A549 (cell line): Measurements from ENCODE around the gene NFE2L3. TPM values are rescaled to one million over a fixed set of nuclear protein-coding genes. Genes with fewer than 3 reads are reported as not detected.

Experiments
- ATAC-seq, 2 experiments: fragments of 200-7000 bp in 1 of 2; fragments of >200 bp in 1 of 2; cut with Nextera tagmentation in 1 of 2; cut with Tn5 transposase in 1 of 2; 3 replicates each; pipeline versions ENCODE4 v1.8.0 to v1.9.1; 2018 to 2020; ENCODE audit warnings: mild to moderate bottlenecking in 1 of 2, moderate library complexity in 1 of 2
- CTCF ChIA-PET: fragments of 300-600 bp; sonication (Branson Sonifier 250); formaldehyde crosslinking; extraction: SDS; loops from one replicate; lab custom pipeline; 2021; ENCODE audit warnings: antibody characterized with exemption, inconsistent platforms; lab: Yijun Ruan, JAX
- POLR2A ChIA-PET: fragments of 350-600 bp; formaldehyde crosslinking; extraction: SDS; loops from one replicate; lab custom pipeline; 2021; ENCODE audit warnings: antibody characterized with exemption, inconsistent platforms; lab: Yijun Ruan, JAX
- DNase-seq, 2 experiments: peaks; one replicate each; pipeline versions ENCODE4 v3.0.0 to v3.0.0-alpha.2; 2011 to 2016; ENCODE audit warnings: low read depth in 1 of 2, low spot score in 1 of 2
- FAIRE-seq: peaks from 2 replicates; lab custom pipeline; 2011; peaks lifted over from hg19 to GRCh38; lab: Jason Lieb, UNC
- H3K27ac ChIP-seq, 2 experiments: fragments of >200 bp; sonication (Bioruptor Twin); formaldehyde crosslinking; 3 replicates each; pipeline ENCODE4 v1.5.1; 2016 to 2017
- H3K4me1 ChIP-seq: fragments of >200 bp; sonication (Bioruptor Twin); formaldehyde crosslinking; 3 replicates; pipeline ENCODE4 v1.6.1; 2016
- H3K4me2 ChIP-seq: fragments of >200 bp; sonication (Bioruptor Twin); formaldehyde crosslinking; 3 replicates; pipeline ENCODE4 v1.6.1; 2016
- H3K4me3 ChIP-seq: fragments of >200 bp; sonication (Bioruptor Twin); formaldehyde crosslinking; 3 replicates; pipeline ENCODE4 v1.5.1; 2016
- H3K9me3 ChIP-seq: fragments of >200 bp; sonication (Bioruptor Twin); formaldehyde crosslinking; 3 replicates; pipeline ENCODE4 v1.6.1; 2016
- BHLHE40 ChIP-seq: IDR thresholded peaks from 2 replicates; pipeline ENCODE4 v1.6.1; 2012; ENCODE audit warnings: low read depth, low read length, inconsistent platforms
- CHD2 ChIP-seq: fragments of 150-350 bp; IDR thresholded peaks from 2 replicates; pipeline ENCODE4 v1.6.1; 2014; ENCODE audit warnings: low read length; ENCODE audit not compliant: partially characterized antibody
- CHD4 ChIP-seq: fragments of 200-600 bp; sonication (generic); IDR thresholded peaks from 2 replicates; pipeline ENCODE4 v1.6.1; 2016; ENCODE audit warnings: antibody characterized with exemption, mild to moderate bottlenecking, borderline replicate concordance
- EHF ChIP-seq: fragments of 250-450 bp; sonication (Bioruptor Pico); IDR thresholded peaks from 2 replicates; pipeline ENCODE4 v1.5.0; 2020; ENCODE audit warnings: mild to moderate bottlenecking
- EHMT2 ChIP-seq: fragments of 200-600 bp; sonication (generic); IDR thresholded peaks from 2 replicates; pipeline ENCODE4 v1.6.1; 2016; ENCODE audit warnings: antibody characterized with exemption, low read depth, mild to moderate bottlenecking, moderate library complexity
- EP300 ChIP-seq, 2 experiments: fragments of >200 bp; sonication (Bioruptor Twin); formaldehyde crosslinking; IDR thresholded peaks; 2 replicates in 1 of 2; 3 replicates in 1 of 2; pipeline ENCODE4 v1.6.1; 2016 to 2017
- FOSB ChIP-seq: fragments of 250-450 bp; sonication (Bioruptor Pico); IDR thresholded peaks from 2 replicates; pipeline ENCODE4 v1.5.0; 2020; ENCODE audit warnings: mild to moderate bottlenecking, moderate library complexity
- FOSL2 ChIP-seq, 2 experiments: fragments of 450-650 bp in 1 of 2; fragments of >200 bp in 1 of 2; sonication (Bioruptor Twin) in 1 of 2; formaldehyde crosslinking; IDR thresholded peaks; 2 replicates each; pipeline versions ENCODE4 v1.5.0 to v1.6.1; 2016 to 2020; ENCODE audit warnings: mild to moderate bottlenecking in 1 of 2, moderate library complexity in 1 of 2
- FOXS1 ChIP-seq: fragments of 250-450 bp; sonication (Bioruptor Pico); IDR thresholded peaks from 2 replicates; pipeline ENCODE4 v1.5.0; 2020; ENCODE audit warnings: mild to moderate bottlenecking, moderate library complexity
- HEYL ChIP-seq: fragments of 250-450 bp; sonication (Bioruptor Pico); IDR thresholded peaks from 2 replicates; pipeline ENCODE4 v1.8.0; 2021; ENCODE audit warnings: mild to moderate bottlenecking, moderate library complexity
- HOXB13 ChIP-seq: fragments of 250-450 bp; sonication (Bioruptor Pico); IDR thresholded peaks from 2 replicates; pipeline ENCODE4 v1.5.0; 2020; ENCODE audit warnings: low read depth, mild to moderate bottlenecking, moderate library complexity
- KDM5A ChIP-seq: fragments of 200-600 bp; sonication (generic); IDR thresholded peaks from 2 replicates; pipeline ENCODE4 v1.6.1; 2016; ENCODE audit warnings: antibody characterized with exemption, mild to moderate bottlenecking
- NPAS2 ChIP-seq: fragments of 250-450 bp; sonication (Bioruptor Pico); IDR thresholded peaks from 2 replicates; pipeline ENCODE4 v1.8.0; 2022; ENCODE audit warnings: mild to moderate bottlenecking, moderate library complexity, borderline replicate concordance
- NR3C1 ChIP-seq: fragments of >200 bp; sonication (Bioruptor Twin); formaldehyde crosslinking; IDR thresholded peaks from 3 replicates; pipeline ENCODE4 v1.6.1; 2017
- POLR2A ChIP-seq: IDR thresholded peaks from 2 replicates; pipeline ENCODE4 v1.6.1; 2012; ENCODE audit warnings: mild to moderate bottlenecking, low read length
- RAD21 ChIP-seq, 2 experiments: fragments of >200 bp in 1 of 2; sonication (Bioruptor Twin) in 1 of 2; formaldehyde crosslinking in 1 of 2; IDR thresholded peaks in 1 of 2; conservative IDR thresholded peaks in 1 of 2; 2 replicates in 1 of 2; 3 replicates in 1 of 2; pipeline ENCODE4 v1.6.1; 2012 to 2018; ENCODE audit warnings: inconsistent platforms in 1 of 2
- RCOR1 ChIP-seq: fragments of 150-350 bp; IDR thresholded peaks from 2 replicates; pipeline ENCODE4 v1.6.1; 2014; ENCODE audit warnings: antibody characterized with exemption, low read length, low read depth
- RNF2 ChIP-seq: fragments of 200-600 bp; sonication (generic); IDR thresholded peaks from 2 replicates; pipeline ENCODE4 v1.6.1; 2016; ENCODE audit warnings: low read depth, mild to moderate bottlenecking, antibody characterized with exemption, moderate library complexity, borderline replicate concordance
- SMC3 ChIP-seq: fragments of >200 bp; sonication (Bioruptor Twin); formaldehyde crosslinking; IDR thresholded peaks from 3 replicates; pipeline ENCODE4 v1.6.1; 2018; ENCODE audit warnings: inconsistent platforms
- SREBF2 ChIP-seq: fragments of 450-650 bp; IDR thresholded peaks from 2 replicates; pipeline ENCODE4 v1.6.1; 2014; ENCODE audit warnings: mild to moderate bottlenecking, moderate library complexity
- TP53 ChIP-seq: fragments of 250-450 bp; sonication (Bioruptor Pico); IDR thresholded peaks from 2 replicates; pipeline ENCODE4 v1.5.0; 2021; ENCODE audit warnings: mild to moderate bottlenecking, moderate library complexity
- ZFP36 ChIP-seq: fragments of 450-650 bp; IDR thresholded peaks from 2 replicates; pipeline ENCODE4 v1.6.1; 2014; ENCODE audit warnings: borderline replicate concordance; ENCODE audit not compliant: partially characterized antibody
- ZNF302 ChIP-seq: fragments of 250-450 bp; sonication (Bioruptor Pico); IDR thresholded peaks from 2 replicates; pipeline ENCODE4 v1.9.0; 2021; ENCODE audit warnings: inconsistent platforms, mild to moderate bottlenecking, moderate library complexity
- ZSCAN20 ChIP-seq: fragments of 250-450 bp; sonication (Bioruptor Pico); IDR thresholded peaks from 2 replicates; pipeline ENCODE4 v1.8.0; 2022; ENCODE audit warnings: mild to moderate bottlenecking, moderate library complexity
- WGBS: methylation state at CpG from one replicate; pipeline ENCODE4 v1.1.6; 2017; ENCODE audit errors: missing lambda C conversion rate; 5-methylcytosine and 5-hydroxymethylcytosine counted together
- polyA plus RNA-seq, 4 experiments: library from polyadenylated mRNA; depleted of rRNA in 3 of 4; stranded (reverse); fragments of >200 nt; fragmentation: RNase III in 1 of 4; extraction: RNeasy Plus Mini Kit Qiagen cat#74134 plus additional on column Dnase treatment in 1 of 4; gene quantifications; 2 replicates in 3 of 4; 3 replicates in 1 of 4; pipeline ENCODE4 v1.2.3, GENCODE V29; 2011 to 2017
- TF ChIP-seq, protein P1 (sequence below): fragments of 250-450 bp; sonication (Bioruptor Pico); IDR thresholded peaks from 2 replicates; pipeline ENCODE4 v1.5.0; 2020; ENCODE audit warnings: low read depth, mild to moderate bottlenecking, moderate library complexity
- TF ChIP-seq, protein P2 (sequence below): fragments of >200 bp; sonication (Bioruptor Twin); formaldehyde crosslinking; IDR thresholded peaks from 2 replicates; pipeline ENCODE4 v1.6.1; 2016
- TF ChIP-seq, protein P3 (sequence below): fragments of 250-450 bp; sonication (Bioruptor Pico); IDR thresholded peaks from 2 replicates; pipeline ENCODE4 v1.5.0; 2021; ENCODE audit warnings: mild to moderate bottlenecking, moderate library complexity, borderline replicate concordance
- TF ChIP-seq, protein P4 (sequence below): fragments of 150-350 bp; IDR thresholded peaks from 2 replicates; pipeline ENCODE4 v1.6.1; 2014; ENCODE audit warnings: low read depth, mild to moderate bottlenecking, low read length

The NFE2L3 gene
- polyA plus RNA-seq, 2 of the 4 experiments (the other 2 are of a cell fraction): 4.9 to 11.4 TPM

DNA sequence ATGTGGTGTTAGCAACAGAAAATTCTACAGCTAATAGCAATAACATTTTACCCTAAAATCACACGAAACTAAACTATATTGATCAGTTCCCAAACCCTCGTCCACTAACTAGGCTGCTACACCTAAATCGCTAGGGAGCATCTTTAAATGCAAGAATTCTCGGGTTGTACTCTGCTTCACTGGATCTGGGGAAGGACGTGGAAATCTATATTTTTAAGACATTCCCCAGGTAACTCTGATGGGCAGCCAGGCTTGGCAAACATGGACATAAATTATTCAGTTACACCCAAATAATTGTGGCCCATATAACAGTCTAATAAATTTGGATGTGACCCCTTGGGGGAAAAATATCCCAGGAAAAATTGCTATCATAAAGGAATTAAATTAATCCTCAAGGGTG is 36.3 kb upstream of the NFE2L3 start:
- CTCF ChIA-PET: interaction anchor here (0.8 kb wide), 1 partner anchor 16 kb away, joined by 3 read pairs; no protein-coding TSS in a partner anchor
- DNase-seq: no peak
- TF ChIP-seq, protein P1, sequence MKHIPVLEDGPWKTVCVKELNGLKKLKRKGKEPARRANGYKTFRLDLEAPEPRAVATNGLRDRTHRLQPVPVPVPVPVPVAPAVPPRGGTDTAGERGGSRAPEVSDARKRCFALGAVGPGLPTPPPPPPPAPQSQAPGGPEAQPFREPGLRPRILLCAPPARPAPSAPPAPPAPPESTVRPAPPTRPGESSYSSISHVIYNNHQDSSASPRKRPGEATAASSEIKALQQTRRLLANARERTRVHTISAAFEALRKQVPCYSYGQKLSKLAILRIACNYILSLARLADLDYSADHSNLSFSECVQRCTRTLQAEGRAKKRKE (CRISPR knock-in tag): no peak
- TF ChIP-seq ZFP36 (no peak), TP53 (CRISPR knock-in tag) (no peak), RNF2 (no peak), FOSL2 (IDR thresholded peaks at IDR 0.05) (no peak), FOSL2 (CRISPR knock-in tag; IDR thresholded peaks at IDR 0.05) (no peak), HEYL (CRISPR knock-in tag) (no peak), CHD2 (no peak), RAD21 (conservative IDR thresholded peaks at IDR 0.05 in 1 of 2, IDR thresholded peaks at IDR 0.05 in 1 of 2) (no peak), NR3C1 (no peak), KDM5A (no peak), NPAS2 (CRISPR knock-in tag) (no peak), EP300 (IDR thresholded peaks at IDR 0.05) (no peak), SREBF2 (no peak)
- TF ChIP-seq, protein P2, sequence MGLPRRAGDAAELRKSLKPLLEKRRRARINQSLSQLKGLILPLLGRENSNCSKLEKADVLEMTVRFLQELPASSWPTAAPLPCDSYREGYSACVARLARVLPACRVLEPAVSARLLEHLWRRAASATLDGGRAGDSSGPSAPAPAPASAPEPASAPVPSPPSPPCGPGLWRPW: no peak
- TF ChIP-seq, protein P3, sequence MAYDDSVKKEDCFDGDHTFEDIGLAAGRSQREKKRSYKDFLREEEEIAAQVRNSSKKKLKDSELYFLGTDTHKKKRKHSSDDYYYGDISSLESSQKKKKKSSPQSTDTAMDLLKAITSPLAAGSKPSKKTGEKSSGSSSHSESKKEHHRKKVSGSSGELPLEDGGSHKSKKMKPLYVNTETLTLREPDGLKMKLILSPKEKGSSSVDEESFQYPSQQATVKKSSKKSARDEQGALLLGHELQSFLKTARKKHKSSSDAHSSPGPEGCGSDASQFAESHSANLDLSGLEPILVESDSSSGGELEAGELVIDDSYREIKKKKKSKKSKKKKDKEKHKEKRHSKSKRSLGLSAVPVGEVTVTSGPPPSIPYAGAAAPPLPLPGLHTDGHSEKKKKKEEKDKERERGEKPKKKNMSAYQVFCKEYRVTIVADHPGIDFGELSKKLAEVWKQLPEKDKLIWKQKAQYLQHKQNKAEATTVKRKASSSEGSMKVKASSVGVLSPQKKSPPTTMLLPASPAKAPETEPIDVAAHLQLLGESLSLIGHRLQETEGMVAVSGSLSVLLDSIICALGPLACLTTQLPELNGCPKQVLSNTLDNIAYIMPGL (CRISPR knock-in tag): no peak
- TF ChIP-seq, protein P4, sequence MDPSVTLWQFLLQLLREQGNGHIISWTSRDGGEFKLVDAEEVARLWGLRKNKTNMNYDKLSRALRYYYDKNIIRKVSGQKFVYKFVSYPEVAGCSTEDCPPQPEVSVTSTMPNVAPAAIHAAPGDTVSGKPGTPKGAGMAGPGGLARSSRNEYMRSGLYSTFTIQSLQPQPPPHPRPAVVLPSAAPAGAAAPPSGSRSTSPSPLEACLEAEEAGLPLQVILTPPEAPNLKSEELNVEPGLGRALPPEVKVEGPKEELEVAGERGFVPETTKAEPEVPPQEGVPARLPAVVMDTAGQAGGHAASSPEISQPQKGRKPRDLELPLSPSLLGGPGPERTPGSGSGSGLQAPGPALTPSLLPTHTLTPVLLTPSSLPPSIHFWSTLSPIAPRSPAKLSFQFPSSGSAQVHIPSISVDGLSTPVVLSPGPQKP: no peak
- TF ChIP-seq, all 56 proteins: peak for 0
- Histone ChIP-seq H3K4me2 (no peak overlapping the region), H3K4me1 (no peaks in the 10 kb centered on the region), H3K27ac (no peak overlapping the region), H3K9me3 (no peaks in the 10 kb centered on the region), H3K4me3 (no peak overlapping the region)
- POLR2A ChIA-PET: no interaction called here
- FAIRE-seq: no peak
- ATAC-seq: no peak
- 41% methylated on average over 5 of the region's 5 CpGs for WGBS

DNA sequence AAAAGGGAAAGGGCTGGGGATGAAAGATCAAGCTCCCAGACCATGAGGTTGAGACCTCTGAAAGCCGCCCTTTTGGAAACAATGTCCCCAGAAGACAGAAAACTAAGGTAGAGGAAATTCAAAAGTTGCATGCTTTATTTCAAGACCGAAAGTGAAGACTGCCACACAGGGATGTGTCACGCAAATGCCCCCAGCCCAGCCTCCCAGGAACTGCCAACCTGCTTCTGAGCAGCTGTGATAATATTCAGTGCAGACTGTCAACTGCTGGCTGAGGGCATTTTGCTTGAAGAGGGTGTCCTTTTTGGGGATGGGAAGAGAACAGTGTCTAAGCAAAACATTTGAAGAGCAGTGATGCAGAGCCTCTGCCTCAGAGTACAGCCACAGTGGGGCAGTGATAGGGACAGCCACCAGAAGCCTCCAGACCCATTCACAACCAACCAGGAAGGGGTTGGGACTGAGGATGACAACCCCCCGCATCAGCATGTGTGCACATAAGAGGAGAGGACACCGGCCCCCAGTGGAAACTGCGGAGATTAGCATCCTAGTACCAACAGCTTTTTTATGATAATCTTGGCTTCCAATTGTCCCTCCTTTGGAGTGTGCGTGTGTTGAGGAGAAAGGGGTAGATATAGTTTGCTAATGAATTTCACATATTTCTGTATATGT is 34.7 kb upstream of the NFE2L3 start:
- Histone ChIP-seq H3K4me2 (no peak overlapping the region), H3K27ac (no peak overlapping the region), H3K9me3 (no peaks in the 10 kb centered on the region), H3K4me3 (no peak overlapping the region), H3K4me1 (no peaks in the 10 kb centered on the region)
- ChIA-PET POLR2A (no interaction called here), CTCF (interaction anchor here (1.3 kb wide), 1 partner anchor 26 kb away, joined by 6 read pairs; no protein-coding TSS in a partner anchor)
- 64% methylated on average over 6 of the region's 7 CpGs for WGBS
- ATAC-seq: peak; percentile 59 to 79; a peak in 5 of 6 replicates
- no peak for FAIRE-seq
- peak in 1 of 2 experiments; percentile 28 for DNase-seq
- TF ChIP-seq ZSCAN20 (CRISPR knock-in tag): no peak
- TF ChIP-seq FOXS1 (CRISPR knock-in tag): no peak
- no peak for TF ChIP-seq FOSB (CRISPR knock-in tag)
- TF ChIP-seq BHLHE40: no peak
- TF ChIP-seq EHF (CRISPR knock-in tag): no peak
- no peak for TF ChIP-seq RCOR1
- TF ChIP-seq, protein P3 (CRISPR knock-in tag): no peak
- TF ChIP-seq SMC3: no peak
- no peak for TF ChIP-seq POLR2A
- TF ChIP-seq ZNF302 (CRISPR knock-in tag): no peak
- no peak for TF ChIP-seq HOXB13 (CRISPR knock-in tag)
- no peak for TF ChIP-seq CHD4
- TF ChIP-seq SREBF2: no peak
- TF ChIP-seq, protein P4: no peak
- TF ChIP-seq EHMT2: no peak
